Stimulated activated naive CD8-positive, alpha-beta T cell treated with anti-CD3 and anti-CD28 coated beads, Interleukin-15, Interleukin-2, amounts not matched to agents 100 U/mL and 50 U/mL, for 24 hours (primary cell): ENCODE results near the gene ZNF677.
A peak's percentile ranks its signal among the peaks of the same experiment; 100 is the strongest.
"Not testable (repeated sequence)": the region's sequence is repeated elsewhere in the genome, so short reads cannot be mapped to it uniquely, and the experiment has no call there.

Experiments
- ATAC-seq: fragments of 150-1000 bp; cut with Tn5 transposase; one replicate; pipeline ENCODE4 v1.10.0; 2021
- DNase-seq: peaks from one replicate; pipeline ENCODE4 v3.0.0; 2021

Gene ZNF677

GRCh38 chr19:53193535-53194222, 61.0 kb downstream of the ZNF677 start:
- ATAC-seq (no peak), DNase-seq (no peak)

GRCh38 chr19:53192771-53193534, 61.7 kb downstream of the ZNF677 start, which contains the start of gene ZNF665:
TSS of gene ZNF665 (minus strand) at chr19:53193358. CDS start at chr19:53182898, 10,460 bp downstream.
- DNase-seq (peak; percentile 79), ATAC-seq (peak; percentile 75)

- ATAC-seq, result no peak
- DNase-seq, result no peak
Observed at GRCh38 chr19:53190253-53190652, 64.4 kb downstream of the ZNF677 start.

GRCh38 chr19:53189691-53190198, 64.9 kb downstream of the ZNF677 start:
- DNase-seq, ATAC-seq: not testable (repeated sequence)
